ENCODE measurements around the gene PRORP. TPM values are rescaled to one million over a fixed set of nuclear protein-coding genes. Genes with fewer than 3 reads are reported as not detected.
A peak's percentile ranks its signal among the peaks of the same experiment; 100 is the strongest.

The PRORP gene
- total and polyA plus RNA-seq, 11 donors: 8.3 to 25.8 (median 21.1) TPM

- ATAC-seq (no peak), DNase-seq (no peak)
- 91 to 96% (median 96%) methylated on average over 2 of the region's 2 CpGs; no CpG with 5 or more reads in 1 of the 4 donors for WGBS, 4 donors
- TF ChIP-seq CTCF (IDR thresholded peaks at IDR 0.05) (peak in 11 of 12 donors; percentile 14 to 67 (median 45)), POLR2A (IDR thresholded peaks at IDR 0.05) (no peak)
- intact Hi-C loops (cut with DNase I): loop anchor here (2.0 to 10.0 kb wide), 8 partner anchors 71 to 544 kb away; no protein-coding TSS in a partner anchor
- Histone ChIP-seq H3K9me3 (no peaks in the 10 kb centered on the region), H3K27ac (no peak overlapping the region), H3K4me1 (no peaks in the 10 kb centered on the region), H3K4me3 (no peak overlapping the region), H3K27me3 (no peaks in the 10 kb centered on the region), H3K36me3 (peaks cover 0 to 24% (median 0%) of the 10 kb centered on the region in 9 donors)
These were observed 18.6 kb downstream of the PRORP start for GRCh38 chr14:35140718-35141581.

GRCh38 chr14:35144029-35144428 is 21.7 kb downstream of the PRORP start:
- ATAC-seq: no peak
- Histone ChIP-seq H3K4me3 (no peak overlapping the region), H3K36me3 (peaks cover 0 to 18% (median 0%) of the 10 kb centered on the region in 9 donors), H3K27me3 (no peaks in the 10 kb centered on the region), H3K27ac (no peak overlapping the region), H3K9me3 (no peaks in the 10 kb centered on the region), H3K4me1 (no peaks in the 10 kb centered on the region)
- intact Hi-C loops (cut with DNase I): loop anchor here in 5 of 10 donors (5.0 to 10.0 kb wide), 6 partner anchors 68 to 541 kb away; no protein-coding TSS in a partner anchor
- TF ChIP-seq CTCF (IDR thresholded peaks at IDR 0.05) (no peak), POLR2A (IDR thresholded peaks at IDR 0.05) (no peak)
- no peak for DNase-seq
- 67 to 92% (median 91%) methylated on average over 1 of the region's 1 CpG; no CpG with 5 or more reads in 1 of the 4 donors for WGBS, 4 donors

GRCh38 chr14:35146711-35147149 is 24.4 kb downstream of the PRORP start:
- H3K9me3 ChIP-seq: no peaks in the 10 kb centered on the region
- H3K27me3 ChIP-seq: no peaks in the 10 kb centered on the region
- H3K36me3 ChIP-seq: peaks cover 0 to 15% (median 0%) of the 10 kb centered on the region in 9 donors
- whole genome bisulfite sequencing, 4 donors: 94 to 97% (median 95%) methylated on average over 5 of the region's 5 CpGs
- ATAC-seq: no peak
- no peak overlapping the region for H3K4me3 ChIP-seq
- DNase-seq: no peak
- no peaks in the 10 kb centered on the region for H3K4me1 ChIP-seq
- intact Hi-C loops (cut with DNase I): loop anchor here in 3 of 10 donors (10.0 kb wide), 3 partner anchors 68 to 538 kb away; no protein-coding TSS in a partner anchor
- H3K27ac ChIP-seq: no peak overlapping the region
- TF ChIP-seq POLR2A (IDR thresholded peaks at IDR 0.05) (no peak), CTCF (IDR thresholded peaks at IDR 0.05) (no peak)

- Histone ChIP-seq H3K27ac (no peak overlapping the region), H3K4me1 (no peaks in the 10 kb centered on the region), H3K27me3 (no peaks in the 10 kb centered on the region), H3K9me3 (no peaks in the 10 kb centered on the region), H3K36me3 (peaks cover 0 to 10% (median 0%) of the 10 kb centered on the region in 9 donors), H3K4me3 (no peak overlapping the region)
- intact Hi-C loops (cut with DNase I): loop anchor here in 3 of 10 donors (10.0 kb wide), 3 partner anchors 68 to 538 kb away; no protein-coding TSS in a partner anchor
- DNase-seq: no peak
- WGBS, 4 donors: 87 to 93% (median 92%) methylated on average over 2 of the region's 2 CpGs
- no peak for ATAC-seq
- no peak for TF ChIP-seq CTCF (IDR thresholded peaks at IDR 0.05)
- no peak for TF ChIP-seq POLR2A (IDR thresholded peaks at IDR 0.05)
These were observed 24.8 kb downstream of the PRORP start for GRCh38 chr14:35147186-35147585.
